Measurements from ENCODE around the gene KLHL35.

KLHL35 gene

DNA sequence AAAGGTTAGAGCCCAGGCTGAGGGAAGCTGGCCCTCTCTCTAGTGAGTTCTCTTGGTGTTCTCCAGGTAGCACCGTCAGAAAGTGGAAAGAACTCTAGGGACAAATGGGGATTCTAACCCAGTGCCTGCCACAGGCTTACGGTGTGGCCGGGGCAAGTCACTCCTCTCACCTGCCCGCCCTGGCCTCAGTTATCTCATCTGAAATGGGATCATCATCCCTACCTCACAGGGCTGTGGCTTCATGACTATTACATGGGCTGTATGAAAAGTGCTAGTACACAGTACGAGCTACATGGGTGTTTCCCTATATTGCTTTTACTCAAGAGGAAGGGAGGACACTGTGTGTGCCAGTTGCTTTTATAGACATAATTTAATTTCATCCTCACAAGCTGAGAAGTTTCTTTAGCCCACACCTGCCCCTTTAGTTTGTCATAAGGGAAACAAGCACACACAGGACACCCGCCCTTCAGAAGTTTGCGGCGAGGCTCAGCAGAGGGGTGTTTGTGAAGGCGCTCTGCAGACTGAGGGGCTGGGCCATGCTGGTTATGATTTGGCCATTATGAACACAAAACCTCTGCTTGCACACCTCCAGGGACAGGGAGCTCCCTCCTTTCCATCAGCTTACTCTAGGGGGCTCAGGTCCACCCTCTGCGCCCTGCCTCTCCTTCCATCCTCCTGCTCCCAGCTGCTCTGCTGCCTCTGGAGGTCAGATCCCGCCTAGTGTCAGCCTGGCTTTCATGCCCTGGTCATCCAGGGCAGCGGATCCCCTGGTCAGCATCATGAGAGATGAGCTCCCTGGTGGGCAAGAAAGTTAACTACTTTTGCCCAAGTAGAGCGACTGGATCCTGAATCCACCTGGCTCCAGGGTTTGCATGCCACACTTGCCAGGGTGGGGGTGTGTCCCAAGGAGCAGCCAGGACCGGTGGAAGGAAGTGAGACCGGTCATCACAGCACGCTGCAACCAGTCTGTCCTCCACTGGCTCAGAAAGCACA lies 1.2 kb downstream of the KLHL35 start:
- Histone ChIP-seq H3K36me3 (no peaks in the 10 kb centered on the region), H3K4me1 (ENCODE audit: control insufficient read depth in 1 of 2, insufficient read depth in 1 of 2, low read depth in 1 of 2, low read length in 1 of 2) (peaks cover 10 to 25% of the 10 kb centered on the region in 2 experiments), H3K27ac (no peak overlapping the region), H3K9me3 (peaks cover 6% of the 10 kb centered on the region), H3K27me3 (peaks cover 80% of the 10 kb centered on the region), H3K4me3 (ENCODE audit: low read depth in 1 of 2, low read length in 1 of 2) (no peak overlapping the region)
- TF ChIP-seq CTCF (IDR thresholded peaks at IDR 0.05) = no peak

GRCh38 chr11:75430714-75431532 lies 2.1 kb downstream of the KLHL35 start:
- Histone ChIP-seq H3K27me3 (peaks cover 85% of the 10 kb centered on the region), H3K27ac (no peak overlapping the region)
- no peak for TF ChIP-seq CTCF (IDR thresholded peaks at IDR 0.05)

DNA sequence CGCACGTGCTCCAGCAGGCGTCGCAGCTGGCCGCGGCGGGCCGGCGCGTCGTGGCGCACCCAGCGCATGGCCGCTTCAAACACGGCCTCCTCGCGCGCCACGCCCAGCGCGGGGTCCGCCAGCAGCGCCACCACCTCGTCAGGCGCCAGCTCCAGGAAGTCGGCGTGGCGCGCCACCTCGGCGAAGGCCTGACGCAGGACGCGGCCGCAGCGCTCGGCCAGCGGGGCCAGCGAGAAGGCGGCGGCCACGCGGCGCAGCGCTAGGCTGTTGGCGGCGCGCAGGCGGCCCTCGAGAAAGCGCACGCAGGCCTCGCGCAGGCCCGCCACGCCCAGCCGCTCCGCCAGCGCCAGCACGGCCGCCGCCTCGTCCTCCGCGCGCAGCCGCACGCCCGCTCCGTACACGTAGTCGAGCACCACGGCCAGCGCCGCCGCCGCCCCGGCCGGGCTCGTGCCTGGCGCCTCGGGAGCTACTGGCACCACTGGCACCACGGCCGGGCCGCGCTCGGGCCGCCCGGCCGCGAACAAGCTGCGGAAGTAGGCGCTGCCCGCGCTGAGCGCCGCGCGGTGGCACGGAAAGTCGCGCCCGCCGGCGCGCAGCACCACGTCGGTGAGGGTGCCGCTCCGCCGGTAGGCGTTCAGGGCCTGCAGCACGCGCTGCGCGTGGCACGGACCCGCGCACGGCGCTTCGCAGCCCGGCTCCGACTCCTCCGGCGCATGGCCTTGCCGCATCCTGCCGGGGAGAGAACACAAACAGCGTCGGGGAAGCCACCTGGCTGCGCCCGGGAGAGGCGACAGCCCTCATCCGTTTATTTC lies 2.9 kb downstream of the KLHL35 start:
- TF ChIP-seq CTCF (IDR thresholded peaks at IDR 0.05) = no peak
- Histone ChIP-seq H3K9me3 (peaks cover 6% of the 10 kb centered on the region), H3K27me3 (peaks cover 85% of the 10 kb centered on the region)

More at GRCh38 chr11:75430714-75431532, 2.1 kb downstream of the KLHL35 start:
- peaks cover 6% of the 10 kb centered on the region for H3K9me3 ChIP-seq
- peak overlapping the region; percentile 25 to 28 for H3K4me3 ChIP-seq (ENCODE audit: low read depth in 1 of 2, low read length in 1 of 2)
- no peaks in the 10 kb centered on the region for H3K36me3 ChIP-seq
- H3K4me1 ChIP-seq (ENCODE audit: control insufficient read depth in 1 of 2, insufficient read depth in 1 of 2, low read depth in 1 of 2, low read length in 1 of 2) = peaks cover 10 to 25% of the 10 kb centered on the region in 2 experiments

GRCh38 chr11:75429641-75429901 lies 3.4 kb downstream of the KLHL35 start:
- peaks cover 6% of the 10 kb centered on the region for H3K9me3 ChIP-seq
- no peak for TF ChIP-seq CTCF (IDR thresholded peaks at IDR 0.05)
- peaks cover 10 to 25% of the 10 kb centered on the region in 2 experiments for H3K4me1 ChIP-seq (ENCODE audit: control insufficient read depth in 1 of 2, insufficient read depth in 1 of 2, low read depth in 1 of 2, low read length in 1 of 2)
- H3K36me3 ChIP-seq = no peaks in the 10 kb centered on the region
- no peak overlapping the region for H3K27ac ChIP-seq
- H3K4me3 ChIP-seq (ENCODE audit: low read depth in 1 of 2, low read length in 1 of 2) = no peak overlapping the region
- peaks cover 83% of the 10 kb centered on the region for H3K27me3 ChIP-seq

More for the DNA sequence above, 2.9 kb downstream of the KLHL35 start:
- peak overlapping the region; percentile 25 to 28 for H3K4me3 ChIP-seq (ENCODE audit: low read depth in 1 of 2, low read length in 1 of 2)
- H3K4me1 ChIP-seq (ENCODE audit: control insufficient read depth in 1 of 2, insufficient read depth in 1 of 2, low read depth in 1 of 2, low read length in 1 of 2) = peaks cover 10 to 25% of the 10 kb centered on the region in 2 experiments
- H3K36me3 ChIP-seq = no peaks in the 10 kb centered on the region
- no peak overlapping the region for H3K27ac ChIP-seq

DNA sequence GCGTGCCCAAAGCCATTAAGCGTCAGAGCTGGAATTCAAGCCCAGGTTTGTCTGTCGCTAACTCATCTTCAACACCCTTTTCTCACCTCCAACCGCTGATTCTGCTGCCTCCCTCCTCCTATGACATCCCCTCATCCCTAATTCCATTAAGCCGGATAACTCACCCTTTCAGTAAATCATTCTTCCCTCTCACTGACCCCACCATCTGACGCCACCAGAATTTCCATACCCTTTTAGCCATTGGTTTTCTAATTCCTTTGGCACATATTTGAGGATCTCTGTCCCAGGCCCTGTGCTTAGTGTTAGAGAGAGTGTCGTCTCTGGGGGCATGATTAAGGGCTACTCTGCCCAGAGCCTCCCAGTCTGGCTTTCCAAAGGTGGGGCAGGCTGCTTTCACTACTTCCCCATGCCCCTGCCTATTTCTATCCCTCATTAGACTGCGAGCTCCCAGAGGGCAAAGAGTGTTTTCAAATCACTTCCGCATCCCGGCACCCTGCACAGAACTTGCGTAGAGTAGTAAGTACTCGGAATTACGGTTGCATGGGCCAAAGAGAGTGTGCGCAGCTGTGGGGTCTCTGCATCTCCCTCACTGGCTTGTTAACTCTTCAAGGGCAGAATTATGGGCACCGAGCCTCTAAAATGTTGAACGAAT lies 3.9 kb downstream of the KLHL35 start:
- Histone ChIP-seq H3K27ac (no peak overlapping the region), H3K4me1 (ENCODE audit: control insufficient read depth in 1 of 2, insufficient read depth in 1 of 2, low read depth in 1 of 2, low read length in 1 of 2) (peaks cover 10 to 25% of the 10 kb centered on the region in 2 experiments), H3K4me3 (ENCODE audit: low read depth in 1 of 2, low read length in 1 of 2) (no peak overlapping the region), H3K9me3 (peaks cover 6% of the 10 kb centered on the region), H3K27me3 (peaks cover 79% of the 10 kb centered on the region), H3K36me3 (no peaks in the 10 kb centered on the region)
- TF ChIP-seq CTCF (IDR thresholded peaks at IDR 0.05) = no peak

Measured in neutrophil (primary cell).